HL-60 (cell line): ENCODE data around the gene RHBDD1.

Experiments
- DNase-seq, 2 experiments: peaks; one replicate each; pipeline ENCODE4 v3.0.0-alpha.2; 2010 to 2020; ENCODE audit warnings: low read depth in 1 of 2, low spot score in 1 of 2
- H3K27ac ChIP-seq: fragments of 250-450 bp; sonication (Bioruptor Pico); replicated peaks from 2 replicates; pipeline ENCODE4 v1.5.1; 2020; ENCODE audit warnings: mild to moderate bottlenecking, moderate library complexity
- H3K27me3 ChIP-seq: fragments of 250-450 bp; sonication (Bioruptor Pico); 2 replicates; pipeline ENCODE4 v1.5.1; 2021; ENCODE audit warnings: mild to moderate bottlenecking, moderate library complexity; ENCODE audit not compliant: insufficient read depth, poor library complexity, severe bottlenecking
- H3K4me3 ChIP-seq: replicated peaks from 2 replicates; pipeline ENCODE4 v1.5.1; 2011; ENCODE audit warnings: mild to moderate bottlenecking, control low read depth, low read length; ENCODE audit not compliant: insufficient read depth
- GABPA ChIP-seq: IDR thresholded peaks from 2 replicates; pipeline ENCODE4 v1.6.1; 2012; ENCODE audit warnings: low read depth
- POLR2AphosphoS5 ChIP-seq: IDR thresholded peaks from 2 replicates; pipeline ENCODE4 v1.6.1; 2012; ENCODE audit warnings: low read depth
- SPI1 ChIP-seq: IDR thresholded peaks from 2 replicates; pipeline ENCODE4 v1.6.1; 2012; ENCODE audit warnings: low read depth, mild to moderate bottlenecking, borderline replicate concordance
- TF ChIP-seq, protein P1 (sequence below): IDR thresholded peaks from 2 replicates; pipeline ENCODE4 v1.6.1; 2012; ENCODE audit warnings: low read depth; ENCODE audit not compliant: insufficient replicate concordance
- TF ChIP-seq, protein P2 (sequence below): IDR thresholded peaks from one replicate; pipeline ENCODE4 v1.5.1; 2011; ENCODE audit warnings: low read length, control low read depth, inconsistent platforms; ENCODE audit not compliant: insufficient read depth

The RHBDD1 gene

DNA sequence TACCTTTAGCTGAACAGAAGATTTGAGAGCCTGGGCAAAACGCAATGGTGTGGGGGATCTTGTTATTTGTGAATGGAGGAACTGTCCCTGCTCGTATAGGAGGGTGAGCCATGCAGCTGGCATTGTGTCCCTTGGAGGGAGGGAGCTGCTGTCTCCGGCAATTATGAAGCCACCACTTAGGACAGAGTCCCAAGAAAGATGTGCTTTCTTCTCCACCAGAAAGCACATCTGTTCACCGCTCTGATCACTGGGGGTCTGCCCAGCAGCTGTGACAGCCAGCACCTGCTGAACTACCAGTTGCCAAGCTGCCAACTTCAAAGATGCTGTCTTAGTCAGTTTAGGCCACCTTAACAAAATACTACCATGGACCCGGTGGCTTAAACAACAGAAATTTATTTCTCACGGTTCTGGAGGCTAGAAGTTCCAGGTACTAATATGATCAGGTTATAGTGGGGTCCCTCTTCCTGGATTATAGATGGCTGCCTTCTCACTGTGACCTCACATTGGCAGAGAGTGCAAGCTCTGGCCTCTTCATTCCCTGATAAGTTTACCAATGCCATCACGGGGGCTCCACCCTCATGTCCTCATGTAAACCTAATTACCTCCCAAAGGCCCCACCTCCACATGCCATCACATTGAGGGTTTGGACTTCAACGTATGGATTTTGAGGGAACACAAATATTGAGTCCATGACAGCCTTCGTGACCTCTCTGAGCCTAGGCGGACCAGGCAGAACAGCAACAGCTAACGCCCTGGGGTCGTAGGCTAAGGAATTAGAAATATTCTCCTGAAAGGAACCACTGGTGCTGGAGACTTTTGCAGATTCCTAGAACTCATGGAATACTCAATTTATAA lies 148.3 kb downstream of the RHBDD1 start:
- H3K27ac ChIP-seq = no peak overlapping the region
- DNase-seq = no peak
- TF ChIP-seq, protein P1, sequence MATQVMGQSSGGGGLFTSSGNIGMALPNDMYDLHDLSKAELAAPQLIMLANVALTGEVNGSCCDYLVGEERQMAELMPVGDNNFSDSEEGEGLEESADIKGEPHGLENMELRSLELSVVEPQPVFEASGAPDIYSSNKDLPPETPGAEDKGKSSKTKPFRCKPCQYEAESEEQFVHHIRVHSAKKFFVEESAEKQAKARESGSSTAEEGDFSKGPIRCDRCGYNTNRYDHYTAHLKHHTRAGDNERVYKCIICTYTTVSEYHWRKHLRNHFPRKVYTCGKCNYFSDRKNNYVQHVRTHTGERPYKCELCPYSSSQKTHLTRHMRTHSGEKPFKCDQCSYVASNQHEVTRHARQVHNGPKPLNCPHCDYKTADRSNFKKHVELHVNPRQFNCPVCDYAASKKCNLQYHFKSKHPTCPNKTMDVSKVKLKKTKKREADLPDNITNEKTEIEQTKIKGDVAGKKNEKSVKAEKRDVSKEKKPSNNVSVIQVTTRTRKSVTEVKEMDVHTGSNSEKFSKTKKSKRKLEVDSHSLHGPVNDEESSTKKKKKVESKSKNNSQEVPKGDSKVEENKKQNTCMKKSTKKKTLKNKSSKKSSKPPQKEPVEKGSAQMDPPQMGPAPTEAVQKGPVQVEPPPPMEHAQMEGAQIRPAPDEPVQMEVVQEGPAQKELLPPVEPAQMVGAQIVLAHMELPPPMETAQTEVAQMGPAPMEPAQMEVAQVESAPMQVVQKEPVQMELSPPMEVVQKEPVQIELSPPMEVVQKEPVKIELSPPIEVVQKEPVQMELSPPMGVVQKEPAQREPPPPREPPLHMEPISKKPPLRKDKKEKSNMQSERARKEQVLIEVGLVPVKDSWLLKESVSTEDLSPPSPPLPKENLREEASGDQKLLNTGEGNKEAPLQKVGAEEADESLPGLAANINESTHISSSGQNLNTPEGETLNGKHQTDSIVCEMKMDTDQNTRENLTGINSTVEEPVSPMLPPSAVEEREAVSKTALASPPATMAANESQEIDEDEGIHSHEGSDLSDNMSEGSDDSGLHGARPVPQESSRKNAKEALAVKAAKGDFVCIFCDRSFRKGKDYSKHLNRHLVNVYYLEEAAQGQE = no peak
- TF ChIP-seq SPI1 (no peak), POLR2AphosphoS5 (no peak), GABPA (no peak)
- TF ChIP-seq, protein P2, sequence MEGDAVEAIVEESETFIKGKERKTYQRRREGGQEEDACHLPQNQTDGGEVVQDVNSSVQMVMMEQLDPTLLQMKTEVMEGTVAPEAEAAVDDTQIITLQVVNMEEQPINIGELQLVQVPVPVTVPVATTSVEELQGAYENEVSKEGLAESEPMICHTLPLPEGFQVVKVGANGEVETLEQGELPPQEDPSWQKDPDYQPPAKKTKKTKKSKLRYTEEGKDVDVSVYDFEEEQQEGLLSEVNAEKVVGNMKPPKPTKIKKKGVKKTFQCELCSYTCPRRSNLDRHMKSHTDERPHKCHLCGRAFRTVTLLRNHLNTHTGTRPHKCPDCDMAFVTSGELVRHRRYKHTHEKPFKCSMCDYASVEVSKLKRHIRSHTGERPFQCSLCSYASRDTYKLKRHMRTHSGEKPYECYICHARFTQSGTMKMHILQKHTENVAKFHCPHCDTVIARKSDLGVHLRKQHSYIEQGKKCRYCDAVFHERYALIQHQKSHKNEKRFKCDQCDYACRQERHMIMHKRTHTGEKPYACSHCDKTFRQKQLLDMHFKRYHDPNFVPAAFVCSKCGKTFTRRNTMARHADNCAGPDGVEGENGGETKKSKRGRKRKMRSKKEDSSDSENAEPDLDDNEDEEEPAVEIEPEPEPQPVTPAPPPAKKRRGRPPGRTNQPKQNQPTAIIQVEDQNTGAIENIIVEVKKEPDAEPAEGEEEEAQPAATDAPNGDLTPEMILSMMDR = no peak

DNA sequence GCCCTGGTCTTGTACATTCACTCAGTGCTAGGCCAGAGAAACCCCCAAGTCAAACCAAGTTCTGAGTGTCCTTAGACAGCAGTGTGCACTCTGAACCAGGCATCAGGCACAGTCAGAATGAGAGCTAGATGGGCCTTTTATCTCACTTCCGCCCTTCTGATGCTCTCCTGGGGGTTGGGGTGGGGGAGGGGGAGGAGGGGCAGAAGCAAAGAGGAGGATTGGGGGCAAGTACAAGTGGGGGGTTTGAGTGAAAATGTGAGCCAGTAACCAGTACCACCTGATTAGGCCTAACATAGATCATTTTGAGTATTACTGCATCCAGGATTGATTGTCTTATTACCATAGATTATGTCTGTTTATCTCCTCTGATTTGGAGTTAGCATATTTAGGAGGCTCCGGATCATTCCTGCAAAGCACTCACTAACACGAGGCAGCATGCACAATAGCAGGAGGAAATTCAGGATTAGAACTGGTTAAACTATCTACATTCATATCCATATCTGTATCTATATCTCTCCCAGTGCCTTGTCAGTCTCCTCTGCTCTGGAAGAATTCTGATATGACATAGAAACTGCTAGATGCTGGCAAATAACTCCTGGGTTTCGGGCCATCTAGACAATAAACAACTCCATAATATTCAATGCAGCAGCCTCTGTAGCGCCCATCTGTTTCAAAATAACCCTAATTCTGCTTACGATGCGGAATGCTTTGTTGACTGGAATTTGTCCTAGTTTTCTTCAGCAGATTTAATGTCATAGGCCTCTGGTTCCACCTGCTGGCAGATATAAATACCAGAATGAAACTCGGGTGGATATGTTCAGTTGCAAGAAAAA lies 149.1 kb downstream of the RHBDD1 start:
- DNase-seq = peak in 1 of 2 experiments; percentile 21
- H3K27ac ChIP-seq = no peak overlapping the region
- TF ChIP-seq GABPA (no peak), SPI1 (no peak)
- TF ChIP-seq, protein P2 = peak; percentile 21
- no peak overlapping the region for H3K4me3 ChIP-seq
- H3K27me3 ChIP-seq = no peaks in the 10 kb centered on the region

More for the DNA sequence above, 148.3 kb downstream of the RHBDD1 start:
- no peak overlapping the region for H3K4me3 ChIP-seq
- no peaks in the 10 kb centered on the region for H3K27me3 ChIP-seq

DNA sequence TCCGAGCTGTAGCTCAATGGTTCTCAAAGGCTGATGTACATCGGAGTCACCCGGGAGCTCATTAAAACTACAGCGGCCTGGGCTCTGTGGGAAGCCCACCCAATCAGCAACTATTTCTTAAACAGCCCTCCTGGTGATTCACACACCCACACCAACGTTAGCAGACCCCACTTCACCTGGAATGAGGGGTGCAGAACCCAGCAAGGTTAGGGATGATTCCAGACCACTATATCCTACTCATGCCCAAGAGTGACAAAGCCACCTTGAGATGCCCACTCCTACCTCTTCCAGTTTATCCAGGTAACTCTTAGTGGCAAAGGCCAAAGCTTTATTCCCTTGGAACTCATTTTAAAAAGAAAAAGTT lies 149.7 kb downstream of the RHBDD1 start:
- no peak for DNase-seq
- TF ChIP-seq SPI1 (no peak), GABPA (no peak), POLR2AphosphoS5 (no peak)
- TF ChIP-seq, protein P2 = no peak
- TF ChIP-seq, protein P1 = no peak
- H3K4me3 ChIP-seq = no peak overlapping the region
- H3K27me3 ChIP-seq = no peaks in the 10 kb centered on the region
- no peak overlapping the region for H3K27ac ChIP-seq
